Body of pancreas (tissue), 4 donors: ENCODE results near the gene FGF21. TPM values are rescaled to one million over a fixed set of nuclear protein-coding genes. Genes with fewer than 3 reads are reported as not detected.

Experiments used
- ATAC-seq: fragments of 150-250 bp; one replicate; pipeline ENCODE4 v1.9.1; 2016
- DNase-seq, 4 donors: peaks; one replicate each; pipeline ENCODE4 v3.0.0-alpha.2; 2019
- H3K27ac ChIP-seq, 4 donors: fragments of 200-600 bp; sonication (generic); 1 replicate in 3 of 4; 2 replicates in 1 of 4; pipeline versions ENCODE4 v1.5.1 to v1.6.1; 2016 to 2019; ENCODE audit warnings: mild to moderate bottlenecking in 1 of 4, mixed read lengths in 1 of 4, moderate library complexity in 1 of 4
- H3K27me3 ChIP-seq, 2 donors: fragments of 200-600 bp; sonication (generic); one replicate each; pipeline ENCODE4 v1.6.0; 2016; ENCODE audit warnings: mild to moderate bottlenecking in 1 of 2
- H3K36me3 ChIP-seq, 2 donors: fragments of 200-600 bp; sonication (generic); replicated peaks in 1 of 2; 2 replicates each; pipeline ENCODE4 v1.5.1; 2016; ENCODE audit warnings: low read depth in 2 of 2; ENCODE audit not compliant: insufficient read depth in 1 of 2
- H3K4me1 ChIP-seq: fragments of 200-600 bp; sonication (generic); one replicate; pipeline ENCODE4 v1.6.0; 2016
- H3K4me3 ChIP-seq, 2 donors: fragments of 200-600 bp; sonication (generic); 1 replicate in 1 of 2; 2 replicates in 1 of 2; pipeline ENCODE4 v1.5.1; 2016 to 2019
- H3K9me3 ChIP-seq, 3 donors: fragments of 200-600 bp; sonication (generic); 1 replicate in 2 of 3; 2 replicates in 1 of 3; pipeline ENCODE4 v1.5.1; 2016
- POLR2A ChIP-seq, 3 donors: fragments of 450-650 bp; IDR thresholded peaks; one replicate each; pipeline ENCODE4 v1.6.1; 2016; ENCODE audit warnings: antibody characterized with exemption in 3 of 3, mild to moderate bottlenecking in 2 of 3
- WGBS, 2 donors: methylation state at CpG; one replicate each; pipeline ENCODE4 v1.1.5; 2017; 5-methylcytosine and 5-hydroxymethylcytosine counted together
- intact Hi-C: fragments of 100-400 bp; cut with DNase I; formaldehyde crosslinking; loops from one replicate; pipeline ENCODE4 v1.15.1; 2023
- total RNA-seq, 2 donors: library from RNA; depleted of rRNA; stranded (reverse); fragments of >200 nt; gene quantifications; one replicate each; pipeline ENCODE4 v1.1.0, GENCODE V29; 2016
- TF ChIP-seq, protein P1 (sequence below), 7 experiments: fragments of 450-650 bp in 4 of 7; fragments of 200-600 bp in 3 of 7; sonication (generic) in 3 of 7; IDR thresholded peaks; one replicate each; pipeline ENCODE4 v1.5.1; 2016 to 2019; ENCODE audit warnings: antibody characterized with exemption in 7 of 7

The FGF21 gene
- total RNA-seq, 2 donors from 2014 or later = not detected

DNA sequence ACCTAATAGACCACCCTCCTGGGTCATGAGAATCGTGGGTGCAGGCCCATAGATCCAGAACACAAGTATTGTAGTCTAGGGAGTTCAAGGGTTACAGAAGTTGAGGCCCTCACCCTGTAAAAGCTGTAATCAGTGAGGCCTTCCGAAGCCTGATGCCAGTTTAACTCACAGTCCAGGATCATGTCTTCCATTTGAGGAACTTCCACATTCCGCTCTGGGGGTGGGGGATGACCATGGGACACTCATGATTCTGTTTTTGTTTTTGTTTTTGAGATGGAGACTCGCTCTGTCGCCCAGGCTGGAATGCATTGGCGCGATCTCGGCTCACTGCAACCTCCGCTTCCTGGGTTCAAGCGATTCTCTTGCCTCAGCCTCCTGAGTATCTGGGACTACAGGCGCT lies 13.2 kb upstream of the FGF21 start:
- peak overlapping the region in 3 of 4 donors; percentile 84 to 93 (median 91) for H3K27ac ChIP-seq
- ATAC-seq = no peak
- H3K36me3 ChIP-seq = no peaks in the 10 kb centered on the region
- no peak for TF ChIP-seq POLR2A (IDR thresholded peaks at IDR 0.05)
- TF ChIP-seq, protein P1, sequence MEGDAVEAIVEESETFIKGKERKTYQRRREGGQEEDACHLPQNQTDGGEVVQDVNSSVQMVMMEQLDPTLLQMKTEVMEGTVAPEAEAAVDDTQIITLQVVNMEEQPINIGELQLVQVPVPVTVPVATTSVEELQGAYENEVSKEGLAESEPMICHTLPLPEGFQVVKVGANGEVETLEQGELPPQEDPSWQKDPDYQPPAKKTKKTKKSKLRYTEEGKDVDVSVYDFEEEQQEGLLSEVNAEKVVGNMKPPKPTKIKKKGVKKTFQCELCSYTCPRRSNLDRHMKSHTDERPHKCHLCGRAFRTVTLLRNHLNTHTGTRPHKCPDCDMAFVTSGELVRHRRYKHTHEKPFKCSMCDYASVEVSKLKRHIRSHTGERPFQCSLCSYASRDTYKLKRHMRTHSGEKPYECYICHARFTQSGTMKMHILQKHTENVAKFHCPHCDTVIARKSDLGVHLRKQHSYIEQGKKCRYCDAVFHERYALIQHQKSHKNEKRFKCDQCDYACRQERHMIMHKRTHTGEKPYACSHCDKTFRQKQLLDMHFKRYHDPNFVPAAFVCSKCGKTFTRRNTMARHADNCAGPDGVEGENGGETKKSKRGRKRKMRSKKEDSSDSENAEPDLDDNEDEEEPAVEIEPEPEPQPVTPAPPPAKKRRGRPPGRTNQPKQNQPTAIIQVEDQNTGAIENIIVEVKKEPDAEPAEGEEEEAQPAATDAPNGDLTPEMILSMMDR (IDR thresholded peaks at IDR 0.05) = no peak
- peaks cover 54% of the 10 kb centered on the region for H3K4me1 ChIP-seq
- WGBS, 2 donors = 83 to 86% methylated on average over 11 of the region's 11 CpGs
- H3K27me3 ChIP-seq = no peaks in the 10 kb centered on the region
- intact Hi-C loops = no loop called here
- DNase-seq = no peak
- no peaks in the 10 kb centered on the region for H3K9me3 ChIP-seq
- H3K4me3 ChIP-seq = no peak overlapping the region

DNA sequence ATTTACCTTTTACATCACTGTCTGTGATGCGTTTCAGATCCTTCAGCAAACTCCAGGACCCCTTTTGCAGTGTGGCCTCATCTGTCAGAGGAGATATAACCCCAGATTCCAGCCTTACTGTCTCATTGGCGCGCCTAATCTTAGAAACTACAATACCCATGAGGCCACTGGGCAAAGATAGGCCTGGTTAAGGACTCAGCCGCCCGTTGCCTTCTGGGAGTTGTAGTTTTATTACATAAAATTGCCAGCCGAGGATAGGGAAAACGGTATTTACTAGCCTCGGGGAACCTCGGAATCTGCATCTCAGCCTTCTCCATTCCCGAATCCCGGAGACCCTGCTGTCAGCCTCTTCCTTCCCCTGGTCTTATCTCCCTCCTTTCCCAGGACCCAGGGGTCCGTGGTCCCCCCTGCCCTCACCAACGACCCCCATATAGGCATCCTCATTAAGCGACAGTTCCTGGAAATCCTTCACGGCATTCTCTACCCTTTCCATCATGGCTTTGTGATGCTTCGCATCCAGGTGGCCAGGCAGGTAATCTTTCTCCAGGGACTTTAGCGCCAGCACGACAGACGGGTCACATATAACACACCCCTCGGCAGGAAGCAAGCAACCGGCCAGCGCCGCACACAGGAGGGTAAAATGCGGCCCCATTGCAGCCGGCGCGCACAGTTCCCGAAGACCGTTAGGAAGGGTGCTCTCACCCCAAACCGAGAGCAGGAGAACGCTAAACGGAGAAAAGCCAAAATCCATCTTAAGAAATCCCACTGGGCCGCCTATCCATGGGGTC lies 9.9 kb upstream of the FGF21 start:
- intact Hi-C loops = no loop called here
- Histone ChIP-seq H3K4me1 (peaks cover 52% of the 10 kb centered on the region), H3K27ac (peak overlapping the region in 2 of 4 donors; percentile 37 to 94), H3K9me3 (no peaks in the 10 kb centered on the region), H3K36me3 (no peaks in the 10 kb centered on the region), H3K27me3 (no peaks in the 10 kb centered on the region), H3K4me3 (no peak overlapping the region)
- 29 to 56% methylated on average over 30 to 32 of the region's 33 CpGs for WGBS, 2 donors
- DNase-seq (peak; percentile 69 to 84 (median 76)), ATAC-seq (peak; percentile 54)
- TF ChIP-seq POLR2A (IDR thresholded peaks at IDR 0.05) = no peak

DNA sequence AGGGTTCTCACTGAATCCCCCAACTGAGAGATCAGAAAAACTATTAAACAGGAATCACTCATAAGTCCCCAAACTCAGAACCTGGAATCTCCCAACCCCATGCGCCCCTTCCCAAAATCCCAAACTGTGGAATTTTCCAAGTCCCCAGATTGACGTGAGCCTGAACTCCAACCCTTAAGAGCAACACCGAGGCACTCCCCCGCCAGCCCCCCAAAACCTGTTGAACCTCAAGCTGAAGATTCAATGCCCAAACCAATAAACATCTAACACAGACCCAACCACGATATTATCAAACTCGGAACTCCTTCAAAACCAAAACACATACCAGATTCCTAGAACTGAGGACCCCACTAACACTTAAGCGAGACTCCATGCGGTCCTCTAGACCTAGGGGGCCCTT lies 9.2 kb upstream of the FGF21 start:
- Histone ChIP-seq H3K4me1 (peaks cover 52% of the 10 kb centered on the region), H3K36me3 (no peaks in the 10 kb centered on the region), H3K27me3 (no peaks in the 10 kb centered on the region), H3K9me3 (no peaks in the 10 kb centered on the region), H3K4me3 (no peak overlapping the region), H3K27ac (peak overlapping the region; percentile 65 to 94 (median 69))
- no peak for TF ChIP-seq POLR2A (IDR thresholded peaks at IDR 0.05)
- TF ChIP-seq, protein P1 (IDR thresholded peaks at IDR 0.05) = no peak
- WGBS, 2 donors = 78 to 85% methylated on average over 8 of the region's 8 CpGs
- ATAC-seq (no peak), DNase-seq (no peak)
- intact Hi-C loops = no loop called here

DNA sequence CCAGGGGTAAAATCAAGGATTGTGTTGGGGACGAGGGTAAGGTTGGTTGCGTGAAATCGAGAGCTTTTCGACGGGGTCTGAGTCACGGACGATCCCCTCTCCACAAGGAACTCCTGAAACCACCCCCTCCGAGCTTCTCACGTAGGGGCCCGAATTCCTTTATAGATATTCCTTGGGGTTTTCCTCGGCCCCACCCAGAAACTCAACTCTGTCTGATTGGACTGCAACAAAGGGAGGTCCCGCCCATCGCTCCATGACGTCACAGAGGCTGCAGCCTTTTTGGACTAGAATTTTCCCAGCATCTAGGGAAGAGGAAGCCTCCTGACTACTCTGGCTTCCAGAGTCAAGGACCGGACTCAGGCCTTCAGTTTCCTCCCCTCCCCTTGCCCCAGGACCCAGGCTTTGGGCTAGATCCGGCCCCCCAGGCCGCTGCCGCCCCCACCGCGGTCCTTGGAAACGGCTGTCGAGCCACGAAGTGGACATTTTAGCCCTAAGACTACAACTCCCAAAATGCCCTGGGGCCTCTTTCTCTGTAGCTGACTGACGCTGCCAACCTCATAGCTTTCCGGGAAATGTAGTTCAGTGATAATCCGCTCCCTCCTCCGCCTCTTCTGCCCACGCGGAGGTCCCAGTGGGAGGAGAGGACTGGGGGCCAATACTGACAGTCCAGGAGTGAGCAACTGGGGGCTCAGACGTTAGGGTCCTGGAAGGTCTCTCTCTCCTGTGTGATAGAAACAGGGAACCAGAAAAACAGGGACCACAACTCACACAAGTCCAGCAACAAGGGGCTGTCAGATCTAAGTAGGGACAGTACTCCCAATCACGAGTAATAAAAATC lies 8.4 kb upstream of the FGF21 start, which contains the start of gene IZUMO1:
Gene IZUMO1, minus strand, starts transcription at position 172 of the 838 bp plus-strand sequence. CDS start 1,050 bp downstream, outside the sequence.
- ATAC-seq (peak; percentile 63), DNase-seq (peak; percentile 82 to 90 (median 82))
- no peaks in the 10 kb centered on the region for H3K9me3 ChIP-seq
- H3K4me1 ChIP-seq = peaks cover 45% of the 10 kb centered on the region
- no peak within 1 kb of the TSS for H3K4me3 ChIP-seq
- no peaks in the 10 kb centered on the region for H3K27me3 ChIP-seq
- H3K36me3 ChIP-seq = no peaks in the 10 kb centered on the region
- WGBS, 2 donors = 17 to 35% methylated on average over 26 to 31 of the region's 31 CpGs
- peak in 2 of 3 donors; percentile 29 to 42 for TF ChIP-seq POLR2A (IDR thresholded peaks at IDR 0.05)
- TF ChIP-seq, protein P1 (IDR thresholded peaks at IDR 0.05) = no peak
- intact Hi-C loops = no loop called here
- peak within 1 kb of the TSS; percentile 65 to 94 (median 69) for H3K27ac ChIP-seq

DNA sequence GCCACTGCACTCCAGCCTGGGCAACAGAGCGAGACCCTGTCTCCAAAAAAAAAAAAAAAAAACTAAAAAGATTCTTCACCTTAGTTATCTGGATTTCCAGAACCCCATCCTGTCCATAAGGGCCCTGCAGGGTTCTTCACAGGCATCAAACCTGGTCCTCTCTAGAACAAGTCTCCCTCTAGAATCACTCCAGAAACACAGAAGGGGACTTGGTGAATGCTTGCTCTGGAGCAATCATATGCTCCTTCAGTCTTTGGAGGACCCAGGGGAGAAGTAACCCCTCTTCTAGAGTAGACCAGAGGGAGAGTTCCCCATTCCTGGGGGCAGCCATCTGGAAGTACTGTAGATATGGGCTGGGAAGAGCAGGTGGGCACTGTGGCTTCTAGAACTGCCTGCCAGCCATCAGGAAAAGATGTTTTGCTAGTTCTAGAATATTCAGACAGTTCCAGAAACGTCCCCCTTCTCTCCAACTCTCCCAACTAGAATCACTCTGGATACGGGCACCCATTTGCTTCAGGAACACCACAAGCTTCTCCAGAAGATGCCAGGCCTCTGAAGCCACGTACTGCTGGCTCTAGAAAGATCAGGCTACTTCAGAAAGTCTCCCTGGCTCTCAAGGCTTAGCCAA lies 5.6 kb upstream of the FGF21 start:
- H3K9me3 ChIP-seq = no peaks in the 10 kb centered on the region
- H3K4me1 ChIP-seq = peaks cover 65% of the 10 kb centered on the region
- DNase-seq = no peak
- no peaks in the 10 kb centered on the region for H3K27me3 ChIP-seq
- peak overlapping the region; percentile 34 to 94 (median 82) for H3K27ac ChIP-seq
- H3K36me3 ChIP-seq = no peaks in the 10 kb centered on the region
- intact Hi-C loops = no loop called here
- ATAC-seq = no peak
- H3K4me3 ChIP-seq = no peak overlapping the region
- no peak for TF ChIP-seq POLR2A (IDR thresholded peaks at IDR 0.05)
- TF ChIP-seq, protein P1 (IDR thresholded peaks at IDR 0.05) = no peak
- WGBS, 2 donors = 42 to 55% methylated on average over 3 to 4 of the region's 4 CpGs
